HG02943 (cell line): ENCODE results near the gene ATP1A3.
"Not testable (repeated sequence)": the region's sequence is repeated elsewhere in the genome, so short reads cannot be mapped to it uniquely, and the experiment has no call there.

Experiments used
- ATAC-seq: cut with Tn5 transposase; IDR thresholded peaks from one replicate; pipeline ENCODE4 v1.9.1; 2021; ENCODE audit warnings: mild to moderate bottlenecking, low read depth, moderate library complexity; ENCODE audit not compliant: unreplicated experiment

Gene ATP1A3

GRCh38 chr19:41955521-41955920, 38.5 kb downstream of the ATP1A3 start:
- no peak for ATAC-seq

GRCh38 chr19:41951686-41952172, 42.3 kb downstream of the ATP1A3 start:
- no peak for ATAC-seq

- no peak for ATAC-seq
These were observed 46.9 kb downstream of the ATP1A3 start for GRCh38 chr19:41947091-41947490.

- peak; percentile 86 for ATAC-seq
These were observed 48.8 kb downstream of the ATP1A3 start for GRCh38 chr19:41945135-41945766.

DNA sequence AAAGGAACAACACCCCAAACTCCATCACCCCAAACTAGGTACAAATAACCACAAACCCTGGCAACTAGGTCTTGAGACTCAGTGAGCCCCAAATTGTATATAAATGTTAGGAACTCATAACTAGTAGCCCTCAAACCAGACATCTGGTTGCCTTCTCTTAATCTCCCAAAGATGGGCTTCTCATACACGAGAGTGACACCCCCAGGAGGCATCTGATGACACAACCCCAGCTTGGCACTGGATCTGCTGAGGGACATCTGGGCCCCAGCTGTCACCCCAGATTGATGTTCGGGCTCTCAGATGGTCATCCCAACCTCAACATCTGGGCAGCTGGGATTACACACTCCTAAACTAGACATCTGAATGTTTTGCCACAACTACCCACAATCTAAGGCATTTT, 49.7 kb downstream of the ATP1A3 start:
- no peak for ATAC-seq

GRCh38 chr19:41941410-41942202, 52.4 kb downstream of the ATP1A3 start:
- ATAC-seq = no peak

DNA sequence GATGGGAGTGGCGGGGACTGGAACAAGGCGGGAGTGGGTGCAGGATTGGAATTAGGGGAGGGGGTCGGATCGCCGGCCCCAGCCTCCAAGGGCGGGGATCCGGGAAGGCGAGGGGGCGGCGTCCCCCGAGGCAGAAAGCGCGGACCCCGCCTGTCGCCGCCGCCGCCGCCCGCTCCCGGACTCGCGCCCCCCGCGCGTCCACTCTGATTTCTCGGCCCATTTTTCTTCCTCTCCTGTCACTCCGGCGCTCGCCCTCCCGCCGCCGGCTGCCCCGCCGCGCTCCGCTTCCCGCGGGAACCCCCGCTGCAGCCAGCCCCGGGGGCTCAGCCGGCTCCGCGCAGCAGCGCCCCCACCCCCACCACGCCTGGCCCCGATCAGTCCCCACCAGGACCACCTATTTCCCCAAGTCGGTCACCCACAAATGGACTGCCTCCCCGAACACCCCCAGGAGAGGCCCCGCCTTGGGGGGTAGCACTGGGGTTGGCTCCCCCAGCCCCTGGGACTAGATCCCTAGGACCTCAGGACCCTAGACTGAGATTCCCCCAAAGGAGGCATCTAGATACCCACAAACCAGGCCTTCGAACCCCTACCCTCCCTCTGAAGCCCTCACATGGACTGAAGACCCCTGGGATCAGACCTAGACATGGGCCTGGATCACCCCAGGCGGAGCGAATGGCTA, 53.2 kb downstream of the ATP1A3 start:
- ATAC-seq = no peak

DNA sequence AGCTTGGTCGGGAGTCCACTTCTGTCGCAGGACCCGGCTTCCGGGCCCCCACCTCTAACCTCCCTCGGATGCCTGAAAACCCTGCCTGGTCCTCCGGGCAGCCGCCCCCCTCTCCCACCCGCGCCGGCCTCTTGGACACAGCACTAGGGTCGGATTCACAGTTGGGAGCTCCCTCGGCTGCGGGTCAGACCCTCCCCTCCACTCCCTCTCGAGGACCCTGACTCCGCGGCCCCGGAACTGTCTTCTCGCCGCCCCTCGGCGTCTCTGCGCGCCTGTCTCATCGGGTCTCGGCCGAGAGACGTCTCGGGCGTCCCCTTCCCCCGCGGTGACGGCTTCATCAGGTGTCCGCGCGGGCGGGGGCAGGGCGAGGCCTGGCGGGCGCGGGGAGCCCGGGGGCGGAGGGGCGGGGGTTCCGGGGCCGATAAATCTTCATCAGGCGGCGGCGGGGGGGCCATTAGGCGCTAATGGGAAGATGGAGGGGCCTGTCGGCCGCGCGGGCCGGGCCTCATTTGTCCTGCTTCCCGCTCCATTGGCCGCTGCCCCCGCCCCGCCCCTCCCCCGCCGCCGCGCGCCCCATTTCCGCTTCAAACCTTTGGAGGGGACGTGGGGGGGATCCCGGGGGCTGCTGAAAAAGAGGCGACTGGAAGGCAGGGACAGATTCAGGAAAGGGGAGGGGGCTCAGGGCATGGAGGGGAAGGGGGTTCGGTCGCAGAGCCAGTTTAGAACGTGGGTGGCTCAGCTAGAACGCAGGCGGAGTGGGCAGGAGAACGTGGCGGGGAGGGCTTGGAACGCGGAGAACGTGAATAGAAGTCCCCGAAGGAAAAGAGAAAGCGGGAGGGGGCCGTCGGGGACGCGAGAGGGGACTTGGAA, 53.9 kb downstream of the ATP1A3 start:
- no peak for ATAC-seq

DNA sequence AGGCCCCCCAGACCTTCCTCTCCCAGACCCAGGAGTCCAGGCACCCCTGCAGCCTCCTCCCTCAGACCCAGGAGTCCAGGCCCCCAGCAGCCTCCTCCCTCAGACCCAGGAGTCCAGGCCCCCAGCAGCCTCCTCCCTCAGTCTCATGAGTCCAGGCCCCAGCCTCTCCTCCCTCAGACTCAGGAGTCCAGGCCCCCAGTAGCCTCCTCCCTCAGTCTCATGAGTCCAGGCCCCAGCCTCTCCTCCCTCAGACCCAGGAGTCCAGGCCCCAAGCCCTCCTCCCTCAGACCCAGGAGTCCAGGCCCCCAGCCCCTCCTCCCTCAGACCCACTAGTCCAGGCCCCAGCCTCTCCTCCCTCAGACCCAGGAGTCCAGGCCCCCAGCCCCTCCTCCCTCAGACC, 54.8 kb downstream of the ATP1A3 start:
- ATAC-seq = not testable (repeated sequence)

DNA sequence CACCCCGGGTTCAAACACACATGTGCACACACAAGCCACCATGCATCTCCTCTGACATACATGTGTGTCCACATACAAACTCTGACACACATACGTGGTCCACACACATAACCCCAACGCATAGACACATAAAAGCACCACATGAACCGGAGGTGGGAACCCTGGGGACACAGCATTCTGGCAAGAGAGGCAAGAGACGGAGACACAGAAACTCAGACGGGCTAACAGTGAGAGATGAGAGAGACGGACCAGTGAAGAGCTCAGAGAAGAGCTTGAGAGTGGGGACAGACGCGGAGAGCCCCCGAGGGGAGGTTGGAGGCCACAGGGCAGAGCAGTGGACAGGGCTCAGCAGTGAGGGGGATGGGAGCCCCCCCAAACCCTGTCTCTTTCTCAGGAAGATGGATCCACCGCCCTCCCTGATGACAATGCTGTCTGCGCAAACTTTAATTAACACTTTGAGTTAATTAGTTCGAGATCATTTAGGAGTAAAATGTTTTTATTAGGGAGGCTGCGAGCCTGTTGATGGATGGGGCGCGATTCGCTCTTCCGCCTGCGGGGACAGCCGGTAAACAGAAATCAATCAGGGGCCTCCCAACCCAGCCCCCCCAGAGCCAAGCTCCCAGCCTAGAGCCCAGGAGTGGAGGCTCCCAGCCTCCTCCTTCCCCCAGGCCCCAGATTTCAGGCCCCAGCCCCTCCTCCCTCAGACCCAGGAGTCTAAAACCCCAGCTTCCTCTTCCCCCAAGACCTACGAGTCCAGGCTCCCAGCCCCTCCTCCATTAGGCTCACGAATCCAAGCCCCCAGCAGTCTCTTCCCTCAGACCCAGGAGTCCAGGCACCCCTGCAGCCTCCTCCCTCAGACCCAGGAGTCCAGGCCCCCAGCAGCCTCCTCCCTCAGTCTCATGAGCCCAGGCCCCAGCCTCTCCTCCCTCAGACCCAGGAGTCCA, 56.2 kb downstream of the ATP1A3 start:
- ATAC-seq = no peak

GRCh38 chr19:41936961-41937360, 57.1 kb downstream of the ATP1A3 start:
- ATAC-seq = no peak

DNA sequence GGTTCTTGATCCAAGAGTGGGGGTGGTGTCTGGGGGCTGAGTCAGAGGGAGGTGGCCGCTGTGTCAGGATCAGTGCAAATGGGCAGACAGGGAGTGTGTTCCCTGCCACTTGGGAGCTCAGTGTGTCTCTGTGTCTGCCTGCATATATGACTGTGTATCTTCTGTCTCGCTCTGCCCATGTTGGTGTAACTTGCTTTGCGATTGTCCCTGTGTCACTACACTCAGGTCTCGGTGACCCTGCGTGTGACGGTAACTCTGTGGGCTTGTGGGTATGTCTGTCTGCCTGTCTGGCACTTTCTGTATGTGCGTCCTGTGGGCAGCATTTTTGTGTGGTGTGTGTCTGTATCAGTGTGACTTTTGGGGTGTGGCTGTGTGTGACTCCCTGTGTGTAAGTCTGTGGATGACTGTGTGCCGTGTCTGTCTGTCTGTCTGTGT, 57.6 kb downstream of the ATP1A3 start:
- no peak for ATAC-seq

- no peak for ATAC-seq
These were observed 58.1 kb downstream of the ATP1A3 start for GRCh38 chr19:41935760-41936415.

DNA sequence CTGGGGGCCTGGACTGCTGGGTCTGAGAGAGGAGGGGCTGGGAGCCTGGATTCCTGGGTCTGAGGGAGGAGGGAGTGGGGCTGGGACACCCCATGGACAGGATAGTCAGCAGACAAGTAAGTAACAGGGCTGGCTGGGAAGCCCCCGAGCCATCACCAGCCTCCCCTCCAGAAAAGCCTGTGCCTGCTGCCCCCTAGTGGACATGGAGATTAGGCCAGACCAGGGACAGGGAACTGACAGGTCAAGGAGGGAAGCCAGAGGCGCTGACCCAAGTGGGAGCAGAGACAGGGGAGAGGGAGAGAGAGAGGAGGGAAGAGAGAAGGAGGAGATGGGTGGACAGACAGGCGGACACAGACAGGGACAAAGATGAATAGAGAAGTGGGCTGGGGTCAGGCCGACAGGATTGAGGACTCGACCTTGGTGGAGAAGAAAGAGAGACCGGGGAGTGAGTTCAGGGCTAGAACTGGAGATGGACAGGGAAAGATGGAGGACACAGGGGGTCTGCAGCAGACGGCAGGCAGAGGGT, 59.1 kb downstream of the ATP1A3 start:
- ATAC-seq = no peak

DNA sequence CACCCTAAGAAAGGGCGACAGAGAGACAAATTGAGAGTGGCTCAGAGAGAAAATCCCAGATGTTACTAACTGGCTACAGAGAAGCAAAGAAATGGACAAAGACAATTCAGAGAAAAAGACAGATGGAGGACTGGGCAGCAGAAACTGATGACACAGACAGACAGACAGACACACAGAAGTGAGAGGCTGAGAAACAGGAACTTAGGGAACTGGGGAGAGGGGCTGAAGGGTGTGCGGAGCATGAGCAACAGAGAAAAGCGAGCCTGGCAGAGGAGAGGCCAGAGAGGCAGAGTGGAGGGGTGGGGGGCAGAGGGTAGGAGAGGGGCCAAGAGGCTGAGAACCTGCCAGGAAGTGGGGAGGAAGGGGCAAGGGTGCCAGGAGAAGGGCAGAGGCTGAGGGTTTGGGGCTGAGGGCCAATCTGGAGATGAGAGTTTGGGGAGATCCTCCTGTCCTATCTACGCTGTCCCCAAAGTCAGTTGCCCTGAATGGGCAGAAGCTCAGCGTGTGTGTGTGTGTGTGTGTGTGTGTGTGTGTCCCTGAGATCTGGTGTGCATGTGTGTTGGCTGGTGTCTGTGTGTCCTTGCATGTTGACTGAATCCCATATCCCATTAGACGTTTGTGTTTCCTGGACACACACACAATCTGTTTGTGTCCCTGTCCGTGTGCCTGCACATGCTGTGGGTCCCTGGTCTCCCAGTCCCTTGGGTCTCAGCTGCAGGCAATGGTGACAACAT, 60.2 kb downstream of the ATP1A3 start:
- ATAC-seq = no peak

GRCh38 chr19:41932720-41933332, 61.2 kb downstream of the ATP1A3 start:
- no peak for ATAC-seq

DNA sequence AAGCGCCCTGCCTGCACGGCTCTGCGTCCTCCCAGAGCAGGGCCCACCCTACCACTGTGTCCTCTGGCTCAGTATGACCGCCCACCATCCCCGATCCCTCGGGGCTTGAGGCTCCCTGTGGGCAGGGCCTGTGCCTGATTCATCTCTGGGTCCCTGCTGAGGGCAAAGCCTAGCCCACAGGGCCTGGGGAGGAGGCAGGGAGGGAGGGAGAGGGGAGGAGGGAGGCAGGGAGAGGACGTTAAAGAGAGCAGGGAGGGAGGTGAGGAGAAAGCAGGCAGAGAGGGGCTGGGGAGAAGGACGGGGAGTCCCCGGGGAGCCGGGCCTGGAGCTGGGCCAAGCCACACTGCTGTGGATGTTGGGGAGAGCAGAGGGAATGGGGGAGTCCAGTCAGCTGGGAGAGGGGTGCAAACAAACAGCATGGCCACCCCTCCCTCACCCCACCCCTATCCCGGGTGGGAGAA, 61.7 kb downstream of the ATP1A3 start:
- ATAC-seq = no peak
